Pancreas (tissue), 10 donors: ENCODE data around the gene LRP1B. TPM values are rescaled to one million over a fixed set of nuclear protein-coding genes. Genes with fewer than 3 reads are reported as not detected.
A peak's percentile ranks its signal among the peaks of the same experiment; 100 is the strongest.

Experiments
- ATAC-seq, 4 donors: fragments of 200-7000 bp; cut with Tn5 transposase; one replicate each; pipeline versions ENCODE4 v1.8.0 to v1.9.1; 2020; ENCODE audit warnings: mild to moderate bottlenecking in 4 of 4, moderate library complexity in 4 of 4
- DNase-seq, 6 donors: peaks; one replicate each; pipeline ENCODE4 v3.0.0-alpha.2; 2020
- FAIRE-seq: peaks from 2 replicates; lab custom pipeline; 2012; peaks lifted over from hg19 to GRCh38; lab: Jason Lieb, UNC
- H3K27ac ChIP-seq, 4 donors: fragments of 200-600 bp; sonication (generic); 1 replicate in 3 of 4; 2 replicates in 1 of 4; pipeline versions ENCODE4 v1.5.0 to v1.8.0; 2020
- H3K27me3 ChIP-seq, 4 donors: fragments of 200-600 bp; one replicate each; pipeline ENCODE4 v1.8.0; 2021
- H3K36me3 ChIP-seq, 3 donors: fragments of 200-600 bp; sonication (generic) in 1 of 3; one replicate each; pipeline versions ENCODE4 v1.5.0 to v1.8.0; 2020 to 2021
- H3K4me1 ChIP-seq, 3 donors: fragments of 200-600 bp; one replicate each; pipeline ENCODE4 v1.8.0; 2021
- H3K4me3 ChIP-seq, 4 donors: fragments of 200-600 bp; sonication (generic) in 2 of 4; one replicate each; pipeline versions ENCODE4 v1.5.0 to v1.8.0; 2020 to 2021
- H3K9me3 ChIP-seq, 4 donors: fragments of 200-600 bp; one replicate each; pipeline ENCODE4 v1.8.0; 2021
- CTCF ChIP-seq, 4 donors: fragments of 200-600 bp; sonication (generic) in 3 of 4; IDR thresholded peaks; one replicate each; pipeline versions ENCODE4 v1.5.0 to v1.8.0; 2021; ENCODE audit warnings: antibody characterized with exemption in 4 of 4
- WGBS, 2 donors: extraction: QIAGEN DNeasy Blood & Tissue Kit; methylation state at CpG; one replicate each; pipeline ENCODE4 v1.1.7; 2013; 5-methylcytosine and 5-hydroxymethylcytosine counted together
- intact Hi-C, 3 donors: fragments of 100-400 bp; cut with DNase I; formaldehyde crosslinking; loops; one replicate each; pipeline versions ENCODE4 v1.11.1 to v1.14.2; 2022
- polyA plus RNA-seq, 2 donors: library from polyadenylated mRNA; stranded (reverse); fragments of 200-250 nt; gene quantifications; one replicate each; pipeline ENCODE4 v1.2.3, GENCODE V29; 2013
- total RNA-seq, 6 donors: library from RNA; stranded (reverse); fragmentation: NEBNext Ultra II Directional in 4 of 6; extraction: Animal tissue kit (Norgen Biotek cat#: 25700) in 4 of 6; gene quantifications; one replicate each; pipeline versions ENCODE4 v1.2.1 to v1.2.4, GENCODE V29; 2021 to 2023
- donor health status: healthy with polysubstance abuse.
- donor health status: DM: no; HTN: no; CAD: no; lungs with moderate emphysema.
- donor health status: DM: no; HTN: no; CAD: no.
- donor health status: control.
- donor health status: control.
- donor health status: Bipolar disorder and iron deficiency.
- donor health status: DM: yes; HTN: yes; CAD: no.
- donor health status: DM: no; HTN: no; CAD: no.
- donor health status: DM: no; HTN: no; CAD: no.
- donor health status: DM: yes; HTN: yes; CAD: no.

The LRP1B gene
- total and polyA plus RNA-seq, 8 donors = 0.06 to 0.55 (median 0.25) TPM

GRCh38 chr2:141555876-141556470, 574.8 kb downstream of the LRP1B start:
- Histone ChIP-seq H3K4me1 (peaks cover 13 to 19% (median 15%) of the 10 kb centered on the region in 3 donors), H3K36me3 (no peaks in the 10 kb centered on the region), H3K27ac (no peak overlapping the region), H3K9me3 (no peaks in the 10 kb centered on the region), H3K27me3 (no peaks in the 10 kb centered on the region), H3K4me3 (no peak overlapping the region)
- TF ChIP-seq CTCF (IDR thresholded peaks at IDR 0.05) = no peak
- WGBS, 2 donors = 28 to 32% methylated on average over 5 of the region's 5 CpGs
- ATAC-seq = peak in 2 of 4 donors; percentile 34
- intact Hi-C loops = no loop called here
- DNase-seq = no peak
- FAIRE-seq = no peak

- DNase-seq (no peak), ATAC-seq (peak in 3 of 4 donors; percentile 64 to 68 (median 67)), FAIRE-seq (no peak)
- H3K36me3 ChIP-seq = no peaks in the 10 kb centered on the region
- H3K9me3 ChIP-seq = no peaks in the 10 kb centered on the region
- H3K4me3 ChIP-seq = no peak overlapping the region
- no peak overlapping the region for H3K27ac ChIP-seq
- TF ChIP-seq CTCF (IDR thresholded peaks at IDR 0.05) = no peak
- H3K4me1 ChIP-seq = peaks cover 5 to 15% (median 9%) of the 10 kb centered on the region in 3 donors
- intact Hi-C loops = no loop called here
- H3K27me3 ChIP-seq = no peaks in the 10 kb centered on the region
- 22 to 24% methylated on average over 3 of the region's 3 CpGs for WGBS, 2 donors
These were observed 576.0 kb downstream of the LRP1B start for GRCh38 chr2:141554810-141555209.

- Histone ChIP-seq H3K4me1 (peaks cover 0 to 12% (median 1%) of the 10 kb centered on the region in 3 donors), H3K27me3 (no peaks in the 10 kb centered on the region), H3K4me3 (no peak overlapping the region), H3K36me3 (no peaks in the 10 kb centered on the region), H3K9me3 (no peaks in the 10 kb centered on the region), H3K27ac (no peak overlapping the region)
- ATAC-seq = no peak
- FAIRE-seq = no peak
- no peak for TF ChIP-seq CTCF (IDR thresholded peaks at IDR 0.05)
- WGBS, 2 donors = 71 to 78% methylated on average over 4 of the region's 4 CpGs
- no peak for DNase-seq
- intact Hi-C loops = no loop called here
These were observed 596.0 kb downstream of the LRP1B start for GRCh38 chr2:141534666-141535362.

GRCh38 chr2:141529659-141530058, 601.2 kb downstream of the LRP1B start:
- WGBS, 2 donors = 39 to 48% methylated on average over 1 of the region's 1 CpG
- no peak for TF ChIP-seq CTCF (IDR thresholded peaks at IDR 0.05)
- H3K4me1 ChIP-seq = peaks cover 0 to 9% (median 3%) of the 10 kb centered on the region in 3 donors
- H3K9me3 ChIP-seq = no peaks in the 10 kb centered on the region
- H3K27me3 ChIP-seq = no peaks in the 10 kb centered on the region
- ATAC-seq = no peak
- FAIRE-seq = no peak
- H3K36me3 ChIP-seq = no peaks in the 10 kb centered on the region
- no peak overlapping the region for H3K4me3 ChIP-seq
- intact Hi-C loops = no loop called here
- no peak overlapping the region for H3K27ac ChIP-seq
- DNase-seq = no peak

GRCh38 chr2:141528990-141529389, 601.8 kb downstream of the LRP1B start:
- Histone ChIP-seq H3K4me3 (no peak overlapping the region), H3K9me3 (no peaks in the 10 kb centered on the region), H3K27me3 (no peaks in the 10 kb centered on the region), H3K4me1 (peaks cover 0 to 9% (median 3%) of the 10 kb centered on the region in 3 donors), H3K27ac (no peak overlapping the region), H3K36me3 (no peaks in the 10 kb centered on the region)
- 25 to 28% methylated on average over 5 of the region's 5 CpGs for WGBS, 2 donors
- intact Hi-C loops = no loop called here
- DNase-seq (peak in 3 of 6 donors; percentile 2 to 55 (median 18)), FAIRE-seq (no peak), ATAC-seq (peak in 2 of 4 donors; percentile 44 to 67)
- no peak for TF ChIP-seq CTCF (IDR thresholded peaks at IDR 0.05)
